ENCODE results near the gene RPL38. TPM values are rescaled to one million over a fixed set of nuclear protein-coding genes. Genes with fewer than 3 reads are reported as not detected.

The RPL38 gene
- total and polyA plus RNA-seq, 12 donors: 661 to 2,186 (median 739) TPM

- peak in 1 of 2 donors; percentile 57 for DNase-seq
- Histone ChIP-seq H3K4me3 (no peak overlapping the region), H3K4me1 (peaks cover 9 to 34% (median 27%) of the 10 kb centered on the region in 9 donors), H3K27ac (no peak overlapping the region), H3K36me3 (peaks cover 0 to 20% (median 4%) of the 10 kb centered on the region in 9 donors), H3K27me3 (peaks cover 0 to 48% (median 34%) of the 10 kb centered on the region in 7 donors), H3K9me3 (no peaks in the 10 kb centered on the region)
- no peak for TF ChIP-seq CTCF (IDR thresholded peaks at IDR 0.05)
- WGBS, 2 donors: 38 to 39% methylated on average over 8 of the region's 8 CpGs
- no peak for ATAC-seq
- intact Hi-C loops (cut with DNase I): loop anchor here in 2 of 10 donors (5.0 to 10.0 kb wide), 4 partner anchors 41 to 719 kb away; partner anchors contain the start of genes BTBD17 (in 1 of the 2) and NHERF1 (in 1 of the 2)
These were observed 2.2 kb upstream of the RPL38 start for GRCh38 chr17:74201250-74201649.

GRCh38 chr17:74201948-74202347 lies 1.5 kb upstream of the RPL38 start:
- intact Hi-C loops (cut with DNase I): loop anchor here in 2 of 10 donors (5.0 to 10.0 kb wide), 4 partner anchors 40 to 720 kb away; partner anchors contain the start of genes BTBD17 (in 1 of the 2) and NHERF1 (in 1 of the 2)
- Histone ChIP-seq H3K9me3 (no peaks in the 10 kb centered on the region), H3K27me3 (peaks cover 0 to 41% (median 30%) of the 10 kb centered on the region in 7 donors), H3K36me3 (peaks cover 0 to 27% (median 4%) of the 10 kb centered on the region in 9 donors), H3K27ac (no peak overlapping the region), H3K4me3 (no peak overlapping the region), H3K4me1 (peaks cover 9 to 41% (median 29%) of the 10 kb centered on the region in 9 donors)
- DNase-seq: no peak
- 75 to 83% methylated on average over 10 of the region's 10 CpGs for WGBS, 2 donors
- ATAC-seq: no peak
- no peak for TF ChIP-seq CTCF (IDR thresholded peaks at IDR 0.05)

- ATAC-seq: peak in 2 of 8 donors; percentile 2 to 10
- peaks cover 9 to 51% (median 38%) of the 10 kb centered on the region in 9 donors for H3K4me1 ChIP-seq
- peaks cover 0 to 37% (median 8%) of the 10 kb centered on the region in 9 donors for H3K36me3 ChIP-seq
- H3K9me3 ChIP-seq: no peaks in the 10 kb centered on the region
- no peak for DNase-seq
- WGBS, 2 donors: 17 to 21% methylated on average over 15 of the region's 15 CpGs
- TF ChIP-seq CTCF (IDR thresholded peaks at IDR 0.05): no peak
- H3K27ac ChIP-seq: no peak overlapping the region
- H3K4me3 ChIP-seq: peak overlapping the region in 7 of 10 donors; percentile 76 to 100 (median 95)
- peaks cover 0 to 32% (median 26%) of the 10 kb centered on the region in 7 donors for H3K27me3 ChIP-seq
- intact Hi-C loops (cut with DNase I): loop anchor here in 2 of 10 donors (5.0 to 10.0 kb wide), 4 partner anchors 39 to 721 kb away; partner anchors contain the start of genes BTBD17 (in 1 of the 2) and NHERF1 (in 1 of the 2)
These were observed 540 bp upstream of the RPL38 start for GRCh38 chr17:74202938-74203337.

DNA sequence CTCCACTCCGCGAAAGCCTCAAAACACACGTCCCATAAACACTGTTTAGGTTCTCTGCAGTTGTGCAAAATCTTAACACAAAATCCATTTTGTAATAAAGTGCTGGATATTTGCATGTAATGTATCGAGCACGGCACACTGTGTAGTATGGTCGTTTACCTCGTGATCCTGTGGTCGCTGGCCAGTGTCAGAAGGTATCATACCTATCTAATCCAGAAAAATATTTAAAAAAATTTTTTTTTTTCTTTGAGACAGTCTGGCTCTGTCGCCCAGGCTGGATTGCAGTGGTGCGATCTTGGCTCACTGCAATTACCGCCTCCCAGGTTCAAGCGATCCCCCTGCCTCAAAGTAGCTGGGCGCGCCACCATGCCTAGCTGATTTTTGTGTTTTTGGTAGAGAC lies 996 bp downstream of the RPL38 start:
- Histone ChIP-seq H3K27me3 (peaks cover 0 to 26% (median 21%) of the 10 kb centered on the region in 7 donors), H3K27ac (peak overlapping the region in 7 of 10 donors; percentile 75 to 95 (median 85)), H3K4me1 (peaks cover 9 to 56% (median 45%) of the 10 kb centered on the region in 9 donors), H3K9me3 (no peaks in the 10 kb centered on the region), H3K36me3 (peaks cover 0 to 52% (median 14%) of the 10 kb centered on the region in 9 donors), H3K4me3 (peak overlapping the region; percentile 76 to 100 (median 94))
- DNase-seq (no peak), ATAC-seq (no peak)
- 50 to 51% methylated on average over 14 of the region's 14 CpGs for WGBS, 2 donors
- intact Hi-C loops (cut with DNase I): loop anchor here in 2 of 10 donors (5.0 to 10.0 kb wide), 4 partner anchors 38 to 722 kb away; partner anchors contain the start of genes BTBD17 (in 1 of the 2) and NHERF1 (in 1 of the 2)
- TF ChIP-seq CTCF (IDR thresholded peaks at IDR 0.05): no peak

Data from heart right ventricle (tissue), 16 donors.